HG02610 (cell line): ENCODE measurements around the gene PECR.
"Not testable (repeated sequence)": the region's sequence is repeated elsewhere in the genome, so short reads cannot be mapped to it uniquely, and the experiment has no call there.

Experiments
- ATAC-seq: cut with Tn5 transposase; IDR thresholded peaks from one replicate; pipeline ENCODE4 v1.9.1; 2021; ENCODE audit warnings: mild to moderate bottlenecking, moderate library complexity; ENCODE audit not compliant: unreplicated experiment

Gene PECR

GRCh38 chr2:216031960-216032689 lies 49.5 kb downstream of the PECR start:
- peak; percentile 78 for ATAC-seq

- ATAC-seq = no peak
Measured at GRCh38 chr2:216030216-216030615, 51.4 kb downstream of the PECR start.

- ATAC-seq = no peak
Measured at GRCh38 chr2:216029416-216030129, 52.0 kb downstream of the PECR start.

- no peak for ATAC-seq
Measured at GRCh38 chr2:216024779-216025336, 56.8 kb downstream of the PECR start.

- ATAC-seq = peak; percentile 89
Measured at GRCh38 chr2:216023055-216023648, 58.5 kb downstream of the PECR start.

GRCh38 chr2:216021768-216022565 lies 59.6 kb downstream of the PECR start:
- no peak for ATAC-seq

GRCh38 chr2:216018709-216019108 lies 62.9 kb downstream of the PECR start:
- no peak for ATAC-seq

GRCh38 chr2:216017365-216017764 lies 64.2 kb downstream of the PECR start:
- ATAC-seq = peak; percentile 46

GRCh38 chr2:216016581-216016980 lies 65.0 kb downstream of the PECR start:
- no peak for ATAC-seq

- ATAC-seq = peak; percentile 84
Measured at GRCh38 chr2:216015722-216016464, 65.7 kb downstream of the PECR start.

- no peak for ATAC-seq
Measured at GRCh38 chr2:216014986-216015385, 66.6 kb downstream of the PECR start.

GRCh38 chr2:216014006-216014405 lies 67.6 kb downstream of the PECR start:
- ATAC-seq = no peak

- ATAC-seq = peak; percentile 33
Measured at GRCh38 chr2:216013080-216013909, 68.3 kb downstream of the PECR start, which contains the start of gene MREG. MREG (minus strand) TSS chr2:216013551; CDS start chr2:216013327, 224 bp downstream.

GRCh38 chr2:216012830-216013079 lies 68.9 kb downstream of the PECR start:
- ATAC-seq = no peak

- no peak for ATAC-seq
Measured at GRCh38 chr2:216012133-216012829, 69.3 kb downstream of the PECR start.

- ATAC-seq = not testable (repeated sequence)
Measured at GRCh38 chr2:216009215-216009614, 72.4 kb downstream of the PECR start.

- ATAC-seq = no peak
Measured at GRCh38 chr2:216008387-216008786, 73.2 kb downstream of the PECR start.

- ATAC-seq = peak; percentile 39
Measured at GRCh38 chr2:216006164-216006663, 75.4 kb downstream of the PECR start.
